Left lung (tissue), 10 donors: ENCODE measurements around the gene THRAP3. TPM values are rescaled to one million over a fixed set of nuclear protein-coding genes. Genes with fewer than 3 reads are reported as not detected.
"Not testable (repeated sequence)": the region's sequence is repeated elsewhere in the genome, so short reads cannot be mapped to it uniquely, and the experiment has no call there.

Experiments
- ATAC-seq: fragments of 200-7000 bp; cut with Tn5 transposase; one replicate; pipeline ENCODE4 v1.9.1; 2020; ENCODE audit warnings: moderate library complexity
- DNase-seq, 4 donors: peaks; one replicate each; pipeline ENCODE4 v3.0.0-alpha.2; 2013 to 2020
- H3K27ac ChIP-seq, 2 donors: fragments of 200-600 bp; sonication (generic) in 1 of 2; one replicate each; pipeline versions ENCODE4 v1.5.0 to v1.8.0; 2020 to 2021
- H3K27me3 ChIP-seq, 2 donors: fragments of 200-600 bp; sonication (generic) in 1 of 2; one replicate each; pipeline versions ENCODE4 v1.5.0 to v1.8.0; 2020 to 2021
- H3K36me3 ChIP-seq, 2 donors: fragments of 200-600 bp; sonication (generic) in 1 of 2; one replicate each; pipeline versions ENCODE4 v1.5.0 to v1.8.0; 2020 to 2021
- H3K4me1 ChIP-seq, 2 donors: fragments of 200-600 bp; one replicate each; pipeline ENCODE4 v1.8.0; 2021
- H3K4me3 ChIP-seq, 2 donors: fragments of 200-600 bp; sonication (generic) in 1 of 2; one replicate each; pipeline versions ENCODE4 v1.5.0 to v1.8.0; 2020 to 2021; ENCODE audit warnings: mild to moderate bottlenecking in 1 of 2
- H3K9me3 ChIP-seq, 2 donors: fragments of 200-600 bp; sonication (generic) in 1 of 2; one replicate each; pipeline versions ENCODE4 v1.5.0 to v1.8.0; 2020 to 2021
- intact Hi-C, 2 donors: fragments of 100-400 bp; cut with DNase I; formaldehyde crosslinking; loops; one replicate each; pipeline versions ENCODE4 v1.11.2 to v1.14.2; 2022
- polyA plus RNA-seq, 6 donors: library from polyadenylated mRNA; unstranded; fragments of 120-200 nt; gene quantifications; one replicate each; pipeline ENCODE4 v1.2.1, GENCODE V29; 2013; ENCODE audit not compliant: insufficient read length in 6 of 6
- total RNA-seq, 2 donors: library from RNA; stranded (reverse); fragmentation: NEBNext Ultra II Directional; extraction: Animal tissue kit (Norgen Biotek cat#: 25700); gene quantifications; one replicate each; pipeline ENCODE4 v1.2.1, GENCODE V29; 2021
- TF ChIP-seq, protein P1 (sequence below), 2 donors: fragments of 200-600 bp; sonication (generic) in 1 of 2; IDR thresholded peaks; one replicate each; pipeline versions ENCODE4 v1.5.0 to v1.8.0; 2021; ENCODE audit warnings: antibody characterized with exemption in 2 of 2
- donor health status: DM: no; HTN: yes; CAD: no.
- donor health status: DM: no; HTN: no; CAD: no.

The THRAP3 gene
- total and polyA plus RNA-seq, 8 donors, result 86.2 to 167 (median 145) TPM

DNA sequence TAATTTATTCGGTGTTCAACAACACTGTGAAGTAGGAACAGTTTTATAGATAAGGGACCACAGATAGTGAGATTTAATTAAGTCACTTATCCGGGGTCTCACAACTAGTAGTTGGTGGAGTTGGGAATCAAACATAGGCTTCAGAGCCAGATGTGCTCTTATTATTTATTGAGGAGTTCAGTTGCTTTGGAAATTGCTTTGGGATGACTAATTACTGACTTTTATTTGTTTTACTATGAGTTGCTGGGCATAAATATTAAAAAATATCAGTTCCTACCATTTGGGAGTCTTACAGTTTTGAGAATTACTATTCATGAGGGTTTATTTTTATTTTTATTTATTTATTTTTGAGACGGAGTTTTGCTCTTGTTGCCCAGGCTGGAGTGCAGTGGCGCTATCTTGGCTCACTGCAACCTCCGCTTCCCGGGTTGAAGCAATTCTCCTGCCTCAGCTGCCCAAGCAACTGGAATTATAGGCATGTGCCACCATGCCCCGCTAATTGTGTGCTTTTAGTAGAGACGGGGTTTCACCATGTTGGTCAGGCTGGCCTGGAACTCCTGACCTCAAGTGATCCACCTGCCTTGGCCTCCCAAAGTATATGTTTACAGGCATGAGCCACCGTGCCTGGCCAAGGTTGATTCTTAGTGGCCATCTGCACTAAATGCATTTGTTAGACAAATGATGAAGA is 27.7 kb downstream of the THRAP3 start:
- intact Hi-C loops, result no loop called here
- H3K27ac ChIP-seq, result no peak overlapping the region
- ATAC-seq, result no peak

DNA sequence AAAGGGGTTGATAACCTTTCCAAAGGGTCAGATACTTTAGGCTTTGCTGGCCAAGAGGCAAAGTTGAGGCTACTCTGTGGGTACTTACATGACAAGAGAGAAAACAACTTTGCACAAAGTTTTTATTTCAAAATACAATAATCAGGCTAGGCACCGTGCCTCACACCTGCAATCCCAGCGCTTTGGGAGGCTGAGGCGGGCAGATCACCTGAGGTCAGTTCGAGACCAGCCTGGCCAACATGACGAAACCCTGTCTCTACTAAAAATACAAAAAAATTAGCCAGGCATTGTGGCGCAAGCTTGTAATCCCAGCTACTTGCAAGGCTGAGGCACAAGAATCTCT is 28.2 kb downstream of the THRAP3 start:
- H3K27me3 ChIP-seq, H3K27ac ChIP-seq, H3K9me3 ChIP-seq, H3K36me3 ChIP-seq, intact Hi-C loops, ATAC-seq, H3K4me3 ChIP-seq, DNase-seq: not testable (repeated sequence)
- H3K4me1 ChIP-seq, result peaks cover 13 to 84% of the 10 kb centered on the region in 2 donors

More for the DNA sequence above, 27.7 kb downstream of the THRAP3 start:
- TF ChIP-seq, protein P1, sequence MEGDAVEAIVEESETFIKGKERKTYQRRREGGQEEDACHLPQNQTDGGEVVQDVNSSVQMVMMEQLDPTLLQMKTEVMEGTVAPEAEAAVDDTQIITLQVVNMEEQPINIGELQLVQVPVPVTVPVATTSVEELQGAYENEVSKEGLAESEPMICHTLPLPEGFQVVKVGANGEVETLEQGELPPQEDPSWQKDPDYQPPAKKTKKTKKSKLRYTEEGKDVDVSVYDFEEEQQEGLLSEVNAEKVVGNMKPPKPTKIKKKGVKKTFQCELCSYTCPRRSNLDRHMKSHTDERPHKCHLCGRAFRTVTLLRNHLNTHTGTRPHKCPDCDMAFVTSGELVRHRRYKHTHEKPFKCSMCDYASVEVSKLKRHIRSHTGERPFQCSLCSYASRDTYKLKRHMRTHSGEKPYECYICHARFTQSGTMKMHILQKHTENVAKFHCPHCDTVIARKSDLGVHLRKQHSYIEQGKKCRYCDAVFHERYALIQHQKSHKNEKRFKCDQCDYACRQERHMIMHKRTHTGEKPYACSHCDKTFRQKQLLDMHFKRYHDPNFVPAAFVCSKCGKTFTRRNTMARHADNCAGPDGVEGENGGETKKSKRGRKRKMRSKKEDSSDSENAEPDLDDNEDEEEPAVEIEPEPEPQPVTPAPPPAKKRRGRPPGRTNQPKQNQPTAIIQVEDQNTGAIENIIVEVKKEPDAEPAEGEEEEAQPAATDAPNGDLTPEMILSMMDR (IDR thresholded peaks at IDR 0.05), result no peak
- no peak for DNase-seq
- Histone ChIP-seq H3K4me1 (peaks cover 13 to 83% of the 10 kb centered on the region in 2 donors), H3K4me3 (no peak overlapping the region), H3K27me3 (no peaks in the 10 kb centered on the region), H3K9me3 (no peaks in the 10 kb centered on the region), H3K36me3 (peaks cover 0 to 4% of the 10 kb centered on the region in 2 donors)

DNA sequence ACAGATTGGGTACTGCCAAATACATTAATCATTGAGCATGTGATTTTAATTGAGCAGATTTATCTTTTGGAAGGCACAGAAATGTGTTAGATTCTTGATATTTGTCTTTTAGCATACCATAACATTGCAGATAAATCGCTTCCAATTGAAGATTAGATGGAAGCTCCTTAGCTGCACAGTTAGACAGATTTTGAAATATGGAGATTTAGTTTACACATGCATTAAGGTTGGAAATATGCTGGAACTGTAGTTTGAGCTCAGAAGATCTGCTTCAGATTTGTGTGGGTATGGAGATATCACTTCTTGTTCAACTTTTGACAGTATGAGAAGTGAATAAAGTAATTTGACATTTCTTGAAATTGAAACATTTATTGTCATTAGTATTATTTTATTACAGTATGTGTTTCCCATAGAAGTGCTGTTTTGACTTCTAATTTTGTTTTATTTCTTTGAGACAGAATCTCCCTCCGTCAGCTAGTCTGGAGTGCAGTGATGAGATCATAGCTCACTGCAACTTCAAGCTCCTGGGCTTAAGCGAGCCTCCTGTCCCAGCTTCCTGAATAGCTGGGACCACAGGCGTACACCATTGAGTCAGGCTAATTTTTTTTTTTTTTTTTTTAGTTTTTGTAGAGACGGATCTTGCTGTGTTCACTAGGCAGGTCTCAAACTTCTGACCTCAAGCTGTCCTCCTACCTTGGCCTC is 29.1 kb downstream of the THRAP3 start:
- Histone ChIP-seq H3K4me1 (peaks cover 5 to 84% of the 10 kb centered on the region in 2 donors), H3K9me3 (no peaks in the 10 kb centered on the region), H3K27me3 (no peaks in the 10 kb centered on the region), H3K36me3 (peaks cover 0 to 18% of the 10 kb centered on the region in 2 donors), H3K27ac (no peak overlapping the region), H3K4me3 (no peak overlapping the region)
- TF ChIP-seq, protein P1 (IDR thresholded peaks at IDR 0.05), result no peak
- intact Hi-C loops, result no loop called here
- ATAC-seq (peak; percentile 28), DNase-seq (no peak)

DNA sequence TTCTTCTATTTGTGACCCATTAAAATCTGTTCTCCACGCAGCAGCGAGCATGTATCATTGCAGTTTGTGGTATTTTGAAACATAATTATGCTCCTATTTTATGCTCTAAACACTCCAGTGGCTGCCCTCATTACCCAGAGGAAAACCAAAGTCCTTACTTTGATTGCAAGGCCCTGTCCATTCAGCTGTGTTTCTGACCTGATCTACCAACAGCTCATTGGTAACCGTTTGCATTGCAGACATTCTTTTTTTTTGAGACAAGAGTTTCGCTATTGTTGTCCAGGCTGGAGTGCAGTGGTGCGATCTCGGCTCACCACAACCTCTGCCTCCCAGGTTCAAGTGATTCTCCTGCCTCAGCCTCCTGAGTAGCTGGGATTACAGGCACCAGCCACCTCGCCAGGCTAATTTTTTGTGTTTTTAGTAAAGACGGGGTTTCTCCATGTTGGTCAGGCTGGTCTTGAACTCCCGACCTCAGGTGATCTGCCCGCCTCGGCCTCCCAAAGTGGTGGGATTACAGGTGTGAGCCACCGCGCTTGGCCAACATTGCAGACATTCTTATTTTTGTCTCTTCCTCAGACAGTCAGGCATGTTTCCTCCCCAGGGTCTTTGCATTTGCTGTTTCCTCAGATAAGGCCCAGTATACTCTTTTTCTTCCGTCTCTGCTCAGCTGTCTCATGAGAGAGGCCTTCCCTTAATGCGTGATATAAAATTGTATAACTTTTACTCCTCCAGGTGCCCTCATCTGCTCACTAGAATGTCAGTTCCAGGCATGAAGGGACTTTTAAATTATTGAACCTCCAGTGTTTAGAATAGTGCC is 32.5 kb downstream of the THRAP3 start:
- no peaks in the 10 kb centered on the region for H3K9me3 ChIP-seq
- no peak for ATAC-seq
- H3K27me3 ChIP-seq, result no peaks in the 10 kb centered on the region
- TF ChIP-seq, protein P1 (IDR thresholded peaks at IDR 0.05), result no peak
- DNase-seq, result no peak
- peaks cover 0 to 50% of the 10 kb centered on the region in 2 donors for H3K36me3 ChIP-seq
- no peak overlapping the region for H3K27ac ChIP-seq
- peaks cover 0 to 53% of the 10 kb centered on the region in 2 donors for H3K4me1 ChIP-seq
- no peak overlapping the region for H3K4me3 ChIP-seq
- intact Hi-C loops, result no loop called here

DNA sequence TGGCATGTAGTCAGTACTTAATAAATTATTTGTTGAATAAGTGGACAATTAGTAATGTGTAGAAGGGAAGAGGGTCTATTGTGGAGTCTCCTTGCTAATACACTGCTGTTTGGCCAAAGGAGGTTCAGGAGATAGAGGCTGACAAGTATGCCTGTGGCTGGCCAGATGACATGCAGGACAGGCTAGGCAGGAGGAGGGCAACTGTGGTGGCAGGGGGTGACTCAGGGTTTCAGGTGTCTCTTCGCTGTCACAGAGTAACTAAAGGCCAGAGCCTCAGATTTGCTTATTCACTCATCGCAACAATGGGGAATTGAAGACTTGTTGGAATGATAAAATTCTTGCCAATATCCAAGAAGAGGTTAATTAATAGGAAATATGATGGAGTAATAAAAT is 33.1 kb downstream of the THRAP3 start:
- TF ChIP-seq, protein P1 (IDR thresholded peaks at IDR 0.05), result no peak
- H3K9me3 ChIP-seq, result no peaks in the 10 kb centered on the region
- peaks cover 0 to 47% of the 10 kb centered on the region in 2 donors for H3K4me1 ChIP-seq
- DNase-seq (no peak), ATAC-seq (no peak)
- no peak overlapping the region for H3K4me3 ChIP-seq
- no peak overlapping the region for H3K27ac ChIP-seq
- no peaks in the 10 kb centered on the region for H3K27me3 ChIP-seq
- intact Hi-C loops, result no loop called here
- peaks cover 0 to 53% of the 10 kb centered on the region in 2 donors for H3K36me3 ChIP-seq
